KMS-11 (cell line): Measurements from ENCODE around the gene MIEF2.

Experiments used
- H2AFZ ChIP-seq: fragments of 200-600 bp; sonication (generic); 2 replicates; pipeline ENCODE4 v1.6.1; 2016; ENCODE audit warnings: antibody characterized with exemption, mixed run types, low read depth
- H3K27ac ChIP-seq: fragments of 200-600 bp; sonication (generic); 2 replicates; pipeline ENCODE4 v1.6.1; 2016; ENCODE audit warnings: mild to moderate bottlenecking, mixed run types
- H3K27me3 ChIP-seq: fragments of 200-600 bp; sonication (generic); 2 replicates; pipeline ENCODE4 v1.6.1; 2017; ENCODE audit warnings: mild to moderate bottlenecking, low read depth, mixed run types, moderate library complexity; ENCODE audit not compliant: insufficient read depth
- H3K36me3 ChIP-seq: fragments of 200-600 bp; sonication (generic); 2 replicates; pipeline ENCODE4 v1.6.1; 2017; ENCODE audit warnings: mild to moderate bottlenecking, mixed run types; ENCODE audit not compliant: insufficient read depth
- H3K4me1 ChIP-seq: fragments of 200-600 bp; sonication (generic); 2 replicates; pipeline ENCODE4 v1.6.1; 2016; ENCODE audit warnings: mild to moderate bottlenecking, low read depth, mixed run types; ENCODE audit not compliant: poor library complexity, severe bottlenecking
- H3K4me2 ChIP-seq: fragments of 200-600 bp; sonication (generic); 2 replicates; pipeline ENCODE4 v1.7.0; 2016; ENCODE audit warnings: mild to moderate bottlenecking, mixed run types
- H3K4me3 ChIP-seq: fragments of 200-600 bp; sonication (generic); IDR thresholded peaks from 2 replicates; pipeline ENCODE4 v1.6.1; 2017; ENCODE audit warnings: low read depth, low read length, mixed read lengths; ENCODE audit not compliant: insufficient read depth
- H3K79me2 ChIP-seq: fragments of 200-600 bp; sonication (generic); 2 replicates; pipeline ENCODE4 v1.6.1; 2016; ENCODE audit warnings: low read depth, mixed run types; ENCODE audit not compliant: insufficient read depth
- H3K9ac ChIP-seq: fragments of 200-600 bp; sonication (generic); 2 replicates; pipeline ENCODE4 v1.6.1; 2016; ENCODE audit warnings: mild to moderate bottlenecking, mixed run types
- H4K20me1 ChIP-seq: fragments of 200-600 bp; sonication (generic); 2 replicates; pipeline ENCODE4 v1.6.1; 2016; ENCODE audit warnings: mild to moderate bottlenecking, mixed run types; ENCODE audit not compliant: insufficient read depth
- TF ChIP-seq, protein P1 (sequence below): fragments of 200-600 bp; sonication (generic); conservative IDR thresholded peaks from 2 replicates; pipeline ENCODE4 v1.6.1; 2017; ENCODE audit warnings: low read depth, mild to moderate bottlenecking, antibody characterized with exemption, low read length, moderate library complexity, mixed read lengths

MIEF2 gene

GRCh38 chr17:18225642-18226283, 34.7 kb upstream of the MIEF2 start:
- no peak overlapping the region for H3K4me3 ChIP-seq
- H3K27ac ChIP-seq, result no peak overlapping the region
- no peaks in the 10 kb centered on the region for H3K79me2 ChIP-seq
- H3K27me3 ChIP-seq, result no peaks in the 10 kb centered on the region
- H3K4me2 ChIP-seq, result peak overlapping the region; percentile 82
- H3K36me3 ChIP-seq, result no peaks in the 10 kb centered on the region
- H2AFZ ChIP-seq, result no peak overlapping the region; the same call in 1 of the 2 replicates
- H3K4me1 ChIP-seq, result no peaks in the 10 kb centered on the region
- H3K9ac ChIP-seq, result no peak overlapping the region; the same call in 1 of the 2 replicates
- no peaks in the 10 kb centered on the region for H4K20me1 ChIP-seq
- TF ChIP-seq, protein P1, sequence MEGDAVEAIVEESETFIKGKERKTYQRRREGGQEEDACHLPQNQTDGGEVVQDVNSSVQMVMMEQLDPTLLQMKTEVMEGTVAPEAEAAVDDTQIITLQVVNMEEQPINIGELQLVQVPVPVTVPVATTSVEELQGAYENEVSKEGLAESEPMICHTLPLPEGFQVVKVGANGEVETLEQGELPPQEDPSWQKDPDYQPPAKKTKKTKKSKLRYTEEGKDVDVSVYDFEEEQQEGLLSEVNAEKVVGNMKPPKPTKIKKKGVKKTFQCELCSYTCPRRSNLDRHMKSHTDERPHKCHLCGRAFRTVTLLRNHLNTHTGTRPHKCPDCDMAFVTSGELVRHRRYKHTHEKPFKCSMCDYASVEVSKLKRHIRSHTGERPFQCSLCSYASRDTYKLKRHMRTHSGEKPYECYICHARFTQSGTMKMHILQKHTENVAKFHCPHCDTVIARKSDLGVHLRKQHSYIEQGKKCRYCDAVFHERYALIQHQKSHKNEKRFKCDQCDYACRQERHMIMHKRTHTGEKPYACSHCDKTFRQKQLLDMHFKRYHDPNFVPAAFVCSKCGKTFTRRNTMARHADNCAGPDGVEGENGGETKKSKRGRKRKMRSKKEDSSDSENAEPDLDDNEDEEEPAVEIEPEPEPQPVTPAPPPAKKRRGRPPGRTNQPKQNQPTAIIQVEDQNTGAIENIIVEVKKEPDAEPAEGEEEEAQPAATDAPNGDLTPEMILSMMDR, result no peak

GRCh38 chr17:18226284-18226945, 34.0 kb upstream of the MIEF2 start:
- Histone ChIP-seq H3K4me1 (no peaks in the 10 kb centered on the region), H3K9ac (no peak overlapping the region; the same call in 1 of the 2 replicates), H3K27me3 (no peaks in the 10 kb centered on the region), H3K36me3 (no peaks in the 10 kb centered on the region), H2AFZ (no peak overlapping the region; the same call in 1 of the 2 replicates), H4K20me1 (no peaks in the 10 kb centered on the region), H3K79me2 (no peaks in the 10 kb centered on the region), H3K4me3 (no peak overlapping the region), H3K27ac (no peak overlapping the region), H3K4me2 (peak overlapping the region; percentile 82)
- TF ChIP-seq, protein P1, result no peak

GRCh38 chr17:18227635-18228034, 32.8 kb upstream of the MIEF2 start:
- Histone ChIP-seq H3K4me3 (no peak overlapping the region), H3K36me3 (no peaks in the 10 kb centered on the region), H3K27ac (no peak overlapping the region), H3K79me2 (no peaks in the 10 kb centered on the region), H4K20me1 (no peaks in the 10 kb centered on the region), H3K9ac (no peak overlapping the region), H3K4me2 (no peak overlapping the region), H3K4me1 (no peaks in the 10 kb centered on the region), H3K27me3 (no peaks in the 10 kb centered on the region), H2AFZ (no peak overlapping the region)
- TF ChIP-seq, protein P1, result no peak

DNA sequence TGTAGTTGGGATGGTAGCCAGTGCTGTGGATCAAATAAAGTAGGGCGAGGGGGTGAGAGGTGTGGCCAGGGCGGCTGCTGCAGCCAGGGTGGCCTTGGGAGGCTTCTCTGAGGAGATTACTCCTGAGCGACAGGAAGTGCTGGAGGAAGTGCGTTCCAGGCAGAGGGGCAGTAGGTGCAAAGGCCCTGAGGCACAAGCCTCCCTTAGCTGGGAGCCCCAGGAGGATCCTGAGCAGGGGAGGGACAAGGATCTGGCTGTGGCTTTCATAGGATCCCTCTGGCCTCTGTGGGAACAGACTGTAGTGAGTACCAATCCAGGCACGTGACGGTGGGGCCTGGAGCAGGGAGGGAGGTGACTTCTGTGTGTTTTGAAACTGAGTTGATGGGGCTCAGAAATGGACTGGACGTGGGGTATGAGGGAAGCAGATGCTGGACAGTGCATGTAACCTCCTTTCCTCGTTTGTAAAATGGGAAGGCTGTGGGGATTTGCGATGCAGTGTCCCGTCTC, 32.2 kb upstream of the MIEF2 start:
- H2AFZ ChIP-seq, result no peak overlapping the region
- no peaks in the 10 kb centered on the region for H3K4me1 ChIP-seq
- no peak overlapping the region for H3K27ac ChIP-seq
- TF ChIP-seq, protein P1, result no peak
- H3K36me3 ChIP-seq, result no peaks in the 10 kb centered on the region
- H3K9ac ChIP-seq, result no peak overlapping the region
- H3K4me3 ChIP-seq, result no peak overlapping the region
- H3K79me2 ChIP-seq, result no peaks in the 10 kb centered on the region
- no peaks in the 10 kb centered on the region for H4K20me1 ChIP-seq
- no peaks in the 10 kb centered on the region for H3K27me3 ChIP-seq
- no peak overlapping the region for H3K4me2 ChIP-seq
